ENCODE results near the gene SPATA13. TPM values are rescaled to one million over a fixed set of nuclear protein-coding genes. Genes with fewer than 3 reads are reported as not detected.

The SPATA13 gene
- total RNA-seq, 1 experiment from 2014 or later: 14.1 TPM

GRCh38 chr13:24128112-24128511 lies 32.4 kb upstream of the SPATA13 start:
- H3T11ph ChIP-seq (ENCODE audit: low read length): no peak overlapping the region
- H4K5ac ChIP-seq (ENCODE audit: insufficient read length, low read depth, low read length): no peak overlapping the region
- H3K27me3 ChIP-seq (ENCODE audit: insufficient read depth, low read length): no peaks in the 10 kb centered on the region
- Mint-ChIP-seq H3K27me3 (ENCODE audit: low read depth) (peaks cover 3% of the 10 kb centered on the region), H3K27ac (peak overlapping the region in 1 of 3 experiments; percentile 25; a peak in 1 of 7 replicates), H3K4me1 (peaks cover 25% of the 10 kb centered on the region in 2 experiments), H3K4me3 (no peak overlapping the region), H3K36me3 (ENCODE audit: insufficient read depth in 1 of 3, low read depth in 3 of 3) (peaks cover 3 to 11% (median 8%) of the 10 kb centered on the region in 3 experiments), H3K9me3 (peaks cover 9 to 11% of the 10 kb centered on the region in 2 experiments)
- WGBS (ENCODE audit: extremely low coverage, insufficient read length, low lambda C conversion rate): no CpG with 5 or more reads among the region's 5 CpGs
- no peak overlapping the region for H2BK120ac ChIP-seq (ENCODE audit: low read depth, low read length, poor library complexity, severe bottlenecking)
- no peak for TF ChIP-seq CTCF (conservative IDR thresholded peaks at IDR 0.05)
- H2AFZ ChIP-seq (ENCODE audit: low read length): no peak overlapping the region
- no peak overlapping the region for H3K18ac ChIP-seq (ENCODE audit: insufficient read length, low read depth, low read length)
- no peak overlapping the region for H2BK15ac ChIP-seq (ENCODE audit: low read depth, low read length)
- no peak overlapping the region for H3K14ac ChIP-seq (ENCODE audit: insufficient read depth, low read length)
- H3K9ac ChIP-seq (ENCODE audit: extremely low read depth, insufficient read length, low read length): no peak overlapping the region
- no peak overlapping the region for H4K91ac ChIP-seq (ENCODE audit: insufficient read length, low read depth, low read length)
- H3K23me2 ChIP-seq (ENCODE audit: insufficient read length, low read depth, low read length, poor library complexity, severe bottlenecking): no peaks in the 10 kb centered on the region
- no peaks in the 10 kb centered on the region for H4K20me1 ChIP-seq (ENCODE audit: control insufficient read depth, insufficient read depth, insufficient read length)
- no peak overlapping the region for H3K56ac ChIP-seq (ENCODE audit: insufficient read length, low read depth, low read length)
- no peak for DNase-seq
- H2BK12ac ChIP-seq (ENCODE audit: insufficient read length, low read depth, low read length): no peak overlapping the region
- H3K27ac ChIP-seq (ENCODE audit: insufficient read length, low read depth, low read length): no peak overlapping the region
- H2AK5ac ChIP-seq (ENCODE audit: insufficient read length, low read length): no peak overlapping the region
- no peak overlapping the region for H4K8ac ChIP-seq (replicated peaks; ENCODE audit: insufficient read length, low read depth, low read length)
- H3K79me1 ChIP-seq (ENCODE audit: insufficient read depth, low read depth, low read length, poor library complexity, severe bottlenecking): no peaks in the 10 kb centered on the region
- H3K9me3 ChIP-seq (ENCODE audit: control insufficient read depth, low read depth, low read length): peaks cover 9% of the 10 kb centered on the region
- H2BK20ac ChIP-seq (ENCODE audit: low read depth, low read length, poor library complexity, severe bottlenecking): no peak overlapping the region
- H3K23ac ChIP-seq (ENCODE audit: insufficient read length, low read depth, low read length): no peak overlapping the region
- no peaks in the 10 kb centered on the region for H3K79me2 ChIP-seq (ENCODE audit: insufficient read depth, low read length)
- H3K4me2 ChIP-seq (ENCODE audit: insufficient read depth, insufficient read length, low read length): no peak overlapping the region
- no peak overlapping the region for H2BK5ac ChIP-seq (ENCODE audit: insufficient read length, low read length)
- no peak overlapping the region for H3K4ac ChIP-seq (ENCODE audit: low read depth, low read length)
- peaks cover 2% of the 10 kb centered on the region for H3K4me1 ChIP-seq (ENCODE audit: insufficient read depth, low read length)

All from H9 (cell line).